HT1080 (cell line): ENCODE results near the gene RPL5. TPM values are rescaled to one million over a fixed set of nuclear protein-coding genes. Genes with fewer than 3 reads are reported as not detected.

Source experiments
- DNase-seq: peaks from one replicate; pipeline ENCODE4 v3.0.0-alpha.2; 2015; ENCODE audit warnings: low read depth
- total RNA-seq: library from RNA; depleted of rRNA; stranded (reverse); fragments of >200 nt; shearing (Covaris generic); gene quantifications from 2 replicates; pipeline ENCODE4 v1.2.3, GENCODE V29; 2014

The RPL5 gene
- total RNA-seq, 1 experiment from 2014 or later, result 2,170 TPM

DNA sequence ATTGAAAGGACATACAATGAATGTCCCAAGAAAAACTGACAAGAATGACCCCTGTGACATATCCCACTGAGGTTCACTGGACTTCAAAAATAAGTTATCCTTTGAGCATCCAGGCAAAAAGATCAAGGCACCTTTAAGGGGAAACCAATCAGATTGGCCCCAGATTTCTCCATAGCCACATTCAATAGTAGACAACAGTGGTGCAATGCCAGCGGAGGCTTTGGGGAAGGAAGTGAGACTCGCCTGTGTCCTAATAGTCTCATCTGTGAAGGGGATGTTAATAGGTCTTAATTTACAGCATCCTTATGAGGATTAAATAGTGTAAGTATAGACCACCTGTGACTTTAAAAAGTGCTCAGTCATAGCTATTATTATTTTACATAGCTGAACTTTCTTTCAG lies 21.5 kb downstream of the RPL5 start:
- no peak for DNase-seq

GRCh38 chr1:92854101-92854785 lies 22.4 kb downstream of the RPL5 start:
- DNase-seq, result no peak

DNA sequence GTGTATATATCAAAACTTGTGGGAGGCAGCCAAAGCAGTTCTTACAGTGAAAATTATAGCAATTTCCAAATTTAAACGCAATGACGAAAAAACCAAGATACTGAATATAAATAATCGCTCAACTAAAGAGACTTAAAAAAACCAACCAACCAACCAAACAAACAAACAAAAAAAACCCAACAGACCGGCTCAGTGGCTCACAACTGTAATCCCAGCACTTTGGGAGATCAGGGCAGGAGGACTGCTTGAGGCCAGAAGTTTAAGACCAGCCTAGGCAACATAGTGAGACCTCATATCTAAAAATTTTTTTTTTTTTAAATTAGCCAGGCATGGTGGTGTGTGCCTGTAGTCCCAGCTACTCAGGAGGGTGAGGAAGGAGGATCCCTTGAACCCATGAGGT lies 23.4 kb downstream of the RPL5 start:
- no peak for DNase-seq

DNA sequence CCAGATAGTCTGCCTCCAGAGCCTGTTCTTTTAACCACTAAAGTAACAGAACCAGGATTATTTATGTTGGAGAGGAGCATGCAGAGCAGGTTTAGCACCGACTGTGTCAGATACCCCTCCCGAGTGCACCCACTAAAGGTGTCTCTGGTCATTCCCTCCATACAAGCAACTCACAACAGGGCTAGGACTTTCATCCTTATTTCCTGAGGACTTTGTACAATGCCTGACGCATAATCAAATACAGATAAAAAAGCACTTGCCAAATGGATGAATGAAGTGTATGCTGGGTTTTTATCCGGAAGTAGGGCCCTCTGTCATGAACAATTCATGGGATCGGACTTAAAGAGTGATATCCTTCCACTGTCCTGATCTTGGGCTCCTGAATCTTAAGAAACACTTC lies 26.0 kb downstream of the RPL5 start:
- DNase-seq, result no peak

- peak; percentile 78 for DNase-seq
Measured at GRCh38 chr1:92858564-92859399, 26.9 kb downstream of the RPL5 start.

DNA sequence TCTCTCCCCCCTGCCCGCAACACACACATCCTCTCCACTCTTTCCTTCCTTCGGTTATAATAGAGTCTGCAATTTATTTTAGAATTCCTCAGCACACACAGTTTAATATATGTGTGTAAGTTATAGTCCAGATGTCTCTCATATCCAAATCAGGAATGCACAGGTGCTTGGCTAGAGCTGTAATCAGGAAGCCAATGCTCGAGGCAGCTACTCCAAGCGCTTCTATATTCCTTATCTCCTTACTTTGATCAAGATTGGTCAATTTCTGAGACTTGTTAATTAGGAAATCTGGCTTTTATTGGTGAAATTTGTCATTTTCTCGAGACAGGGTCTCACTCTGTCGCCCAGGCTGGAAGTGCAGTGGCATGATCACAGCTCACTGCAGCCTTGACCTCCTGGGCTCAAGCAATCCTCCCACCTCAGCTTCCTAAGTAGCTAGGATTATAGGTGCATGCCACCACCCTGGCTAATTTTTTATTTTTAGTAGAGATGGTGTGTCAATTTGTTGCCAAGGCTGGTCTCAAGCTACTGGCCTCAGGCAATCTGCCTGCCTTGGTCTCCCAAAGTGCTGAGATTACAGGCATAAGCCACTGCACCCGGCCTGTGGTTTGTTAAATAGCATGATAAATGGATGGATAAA lies 27.7 kb downstream of the RPL5 start:
- no peak for DNase-seq

DNA sequence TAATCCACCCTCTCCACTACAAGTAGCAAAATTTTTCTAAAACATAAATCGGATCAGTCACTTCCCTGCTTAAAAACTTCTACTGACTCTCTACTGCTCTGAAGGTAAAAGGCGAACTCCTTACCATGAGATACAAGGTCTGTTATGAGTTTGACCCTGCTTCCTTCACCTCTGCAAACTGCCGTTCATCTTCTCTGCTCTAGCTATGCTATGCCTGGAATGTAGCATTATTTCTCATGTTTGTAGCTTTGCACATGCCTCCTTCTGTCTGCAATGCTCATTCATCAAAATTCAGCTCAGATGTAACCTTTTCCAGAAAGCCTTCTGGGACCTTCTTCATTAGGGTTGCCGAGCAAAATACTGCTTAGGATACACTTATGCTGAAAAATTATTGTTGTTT lies 30.8 kb downstream of the RPL5 start:
- no peak for DNase-seq

DNA sequence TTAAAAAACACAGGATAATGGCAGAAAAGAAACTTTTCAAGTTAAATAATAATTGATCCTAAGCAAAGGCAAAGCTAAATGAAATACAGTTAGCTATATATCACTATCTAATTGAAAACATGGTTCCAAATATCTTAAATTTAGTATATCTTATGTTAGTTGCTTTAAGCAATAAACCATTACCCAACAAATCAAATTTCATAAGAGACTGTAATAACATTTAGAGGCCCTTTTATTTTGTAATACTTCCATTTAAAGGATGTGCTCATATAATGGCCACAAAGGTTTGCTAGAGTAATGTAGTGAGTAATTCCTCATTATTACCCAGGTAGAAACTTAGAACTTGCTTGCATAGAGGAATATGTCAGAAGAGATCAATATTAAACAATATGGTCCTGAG lies 32.3 kb downstream of the RPL5 start:
- no peak for DNase-seq

DNA sequence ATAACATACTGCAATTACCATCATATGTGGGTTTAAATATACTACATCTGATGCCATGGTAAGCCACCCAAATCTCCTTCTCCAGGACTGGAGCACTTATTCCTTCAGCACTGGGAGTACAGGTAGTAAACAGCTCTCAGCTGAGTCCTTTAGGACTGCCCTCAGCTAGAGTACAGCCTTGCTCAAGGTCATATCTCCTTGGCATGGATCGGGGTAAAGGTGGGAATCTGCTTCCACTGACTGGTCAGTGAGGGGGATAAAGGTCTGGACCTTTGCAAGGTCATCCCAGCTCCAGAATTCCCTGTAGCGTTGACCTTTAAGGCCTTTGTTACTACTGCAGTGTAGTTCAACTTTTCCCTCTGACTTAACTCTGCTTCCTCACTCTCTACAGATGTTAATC lies 38.8 kb downstream of the RPL5 start:
- DNase-seq, result no peak

DNA sequence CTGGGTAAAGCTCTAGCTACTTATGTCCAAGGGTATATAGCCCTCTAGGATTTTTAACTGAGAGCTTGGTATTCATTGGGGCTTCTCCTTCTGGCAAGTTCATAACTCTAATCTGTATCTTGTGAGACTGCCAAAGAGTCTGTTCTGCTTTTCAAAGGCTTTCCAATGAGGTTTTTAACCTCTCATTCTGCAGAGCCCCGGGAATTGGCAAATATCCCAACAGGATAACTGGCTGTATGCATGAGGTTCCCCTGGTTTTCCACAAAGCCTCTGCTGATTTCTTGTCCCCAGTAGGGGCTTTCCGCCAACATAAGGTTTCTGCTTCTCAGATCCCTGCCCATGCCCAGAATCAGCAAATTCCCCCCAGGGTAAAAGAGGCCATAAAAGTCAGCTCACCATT lies 40.9 kb downstream of the RPL5 start:
- no peak for DNase-seq

- no peak for DNase-seq
Measured at GRCh38 chr1:92874987-92875386, 43.1 kb downstream of the RPL5 start.

DNA sequence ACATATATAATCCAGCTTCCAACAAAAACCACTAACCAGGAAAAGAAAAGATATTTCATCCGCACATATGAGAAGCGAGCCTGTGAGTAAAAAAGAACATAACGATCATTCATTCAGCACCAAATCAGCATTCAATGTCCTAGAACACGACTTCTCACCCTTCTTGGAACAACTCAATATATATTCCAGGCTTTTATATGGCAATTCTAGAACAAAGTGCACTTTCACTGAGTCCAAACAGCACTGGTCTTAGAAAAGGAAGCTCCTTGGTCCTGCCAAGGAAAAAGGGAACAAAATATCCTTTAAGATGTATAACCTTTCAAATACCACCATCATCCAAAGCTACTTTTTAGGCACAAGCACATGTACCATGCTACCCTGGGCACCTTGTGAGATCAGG lies 44.5 kb downstream of the RPL5 start:
- no peak for DNase-seq

- no peak for DNase-seq
Measured at GRCh38 chr1:92877081-92877711, 45.4 kb downstream of the RPL5 start.

DNA sequence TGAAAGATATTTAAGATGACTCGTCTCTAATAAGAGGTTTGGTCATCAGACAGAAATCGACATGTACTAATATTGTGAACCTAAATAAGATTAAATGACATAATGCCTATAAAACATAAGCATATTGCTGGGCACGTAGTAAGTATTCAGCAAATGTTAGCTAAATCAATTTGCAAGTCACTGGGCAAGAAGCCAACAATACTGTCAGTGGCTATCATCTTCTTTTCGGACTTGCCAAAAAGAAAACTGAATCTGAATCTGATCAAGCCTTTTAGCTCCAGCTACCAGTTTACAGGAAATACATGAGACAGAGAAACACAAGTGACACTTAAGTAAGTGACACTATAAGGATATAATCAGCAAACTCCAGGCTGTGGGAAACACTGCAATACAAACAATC lies 46.0 kb downstream of the RPL5 start:
- no peak for DNase-seq

GRCh38 chr1:92879316-92879968 lies 47.6 kb downstream of the RPL5 start:
- DNase-seq, result no peak

DNA sequence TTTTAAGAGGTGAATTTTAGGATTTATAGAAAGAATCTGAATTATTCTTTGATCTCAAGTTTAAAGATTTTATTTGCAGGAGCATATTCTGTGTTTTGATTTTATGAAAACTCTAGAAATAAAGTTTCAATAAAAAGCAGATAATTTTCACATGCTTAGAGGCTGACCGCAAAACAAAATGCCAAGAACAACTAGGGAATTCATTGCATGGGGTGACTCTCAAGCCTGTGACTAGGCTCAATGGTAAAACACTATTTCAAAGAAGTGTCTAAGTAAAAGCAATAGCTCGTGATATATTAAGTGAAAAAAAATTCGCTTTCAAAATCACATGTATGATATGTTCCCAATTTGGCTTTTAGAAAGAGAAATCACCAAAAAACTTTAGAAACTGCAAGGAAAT lies 49.6 kb downstream of the RPL5 start:
- no peak for DNase-seq

- no peak for DNase-seq
Measured at GRCh38 chr1:92882819-92883218, 51.0 kb downstream of the RPL5 start.

- DNase-seq, result no peak
Measured at GRCh38 chr1:92883297-92883696, 51.5 kb downstream of the RPL5 start.

GRCh38 chr1:92884195-92884594 lies 52.4 kb downstream of the RPL5 start:
- DNase-seq, result no peak

DNA sequence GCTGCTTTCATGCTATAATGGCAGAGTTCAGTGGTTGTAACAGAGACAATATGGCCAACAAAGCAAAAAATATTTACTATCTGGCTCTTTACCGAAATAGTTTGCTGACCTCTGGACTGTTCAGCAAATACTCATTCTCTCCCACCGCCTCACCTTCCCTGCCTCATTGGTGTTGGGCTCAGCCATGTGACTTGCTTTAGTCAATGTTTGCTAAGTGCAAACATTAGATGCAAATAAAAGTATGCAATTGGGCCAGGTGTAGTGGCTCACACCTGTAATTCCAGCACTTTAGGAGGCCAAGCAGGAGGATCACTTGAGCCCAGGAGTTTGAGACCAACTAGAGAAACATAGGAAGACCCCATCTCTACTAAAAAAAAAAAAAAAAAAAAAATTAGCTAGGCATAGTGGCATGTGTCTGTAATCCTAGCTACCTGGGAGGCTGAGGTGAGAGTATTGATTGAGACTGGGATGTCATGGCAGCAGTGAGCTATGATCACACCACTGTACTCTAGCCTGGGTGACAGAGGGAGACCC lies 55.1 kb downstream of the RPL5 start:
- DNase-seq, result no peak

DNA sequence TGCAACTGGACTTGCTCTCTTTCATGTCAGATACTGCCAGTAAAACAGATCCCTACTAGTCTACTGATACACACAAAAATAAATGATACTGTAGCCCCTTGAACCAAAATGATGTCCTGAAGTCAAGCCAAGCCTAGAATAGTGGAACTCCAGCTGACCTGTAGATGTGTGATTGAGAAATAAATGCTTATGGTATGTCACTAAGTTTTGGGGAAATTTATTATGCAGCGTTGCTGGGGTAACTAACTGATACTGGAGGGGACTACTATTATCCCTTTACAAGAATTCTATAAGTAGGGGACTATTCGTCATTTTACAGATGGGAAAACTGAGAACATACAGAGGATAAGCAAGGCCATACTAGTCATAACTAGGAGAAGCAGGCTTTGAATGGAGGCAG lies 55.6 kb downstream of the RPL5 start:
- no peak for DNase-seq
